ENCODE data around the gene IGLL1.
"Not testable (repeated sequence)": the region's sequence is repeated elsewhere in the genome, so short reads cannot be mapped to it uniquely, and the experiment has no call there.

Gene IGLL1

GRCh38 chr22:23540837-23541236, 39.3 kb downstream of the IGLL1 start:
- DNase-seq (ENCODE audit: low read depth in 2 of 2), result not testable (repeated sequence)

GRCh38 chr22:23539839-23540198, 40.3 kb downstream of the IGLL1 start:
- DNase-seq (ENCODE audit: low read depth in 2 of 2), result not testable (repeated sequence)

GRCh38 chr22:23539135-23539838, 40.8 kb downstream of the IGLL1 start:
- DNase-seq (ENCODE audit: low read depth in 2 of 2), result peak; percentile 43 to 71

GRCh38 chr22:23538696-23539030, 41.4 kb downstream of the IGLL1 start:
- not testable (repeated sequence) for DNase-seq (ENCODE audit: low read depth in 2 of 2)

- DNase-seq (ENCODE audit: low read depth in 2 of 2), result not testable (repeated sequence)
Observed at GRCh38 chr22:23537830-23538695, 42.0 kb downstream of the IGLL1 start.

GRCh38 chr22:23537416-23537815, 42.7 kb downstream of the IGLL1 start:
- DNase-seq (ENCODE audit: low read depth in 2 of 2), result no peak

- no peak for DNase-seq (ENCODE audit: low read depth in 2 of 2)
Observed at GRCh38 chr22:23536821-23537345, 43.2 kb downstream of the IGLL1 start.

- not testable (repeated sequence) for DNase-seq (ENCODE audit: low read depth in 2 of 2)
Observed at GRCh38 chr22:23535790-23536661, 44.1 kb downstream of the IGLL1 start.

GRCh38 chr22:23534851-23535717, 45.0 kb downstream of the IGLL1 start:
- no peak for DNase-seq (ENCODE audit: low read depth in 2 of 2)

- no peak for DNase-seq (ENCODE audit: low read depth in 2 of 2)
Observed at GRCh38 chr22:23534201-23534850, 45.8 kb downstream of the IGLL1 start.

GRCh38 chr22:23533771-23534191, 46.3 kb downstream of the IGLL1 start:
- no peak for DNase-seq (ENCODE audit: low read depth in 2 of 2)

- peak in 1 of 2 experiments; percentile 41 for DNase-seq (ENCODE audit: low read depth in 2 of 2)
Observed at GRCh38 chr22:23533328-23533762, 46.7 kb downstream of the IGLL1 start.

GRCh38 chr22:23532731-23533130, 47.4 kb downstream of the IGLL1 start:
- no peak for DNase-seq (ENCODE audit: low read depth in 2 of 2)

GRCh38 chr22:23531966-23532705, 48.0 kb downstream of the IGLL1 start:
- DNase-seq (ENCODE audit: low read depth in 2 of 2), result no peak

- no peak for DNase-seq (ENCODE audit: low read depth in 2 of 2)
Observed at GRCh38 chr22:23531283-23531956, 48.7 kb downstream of the IGLL1 start.

- DNase-seq (ENCODE audit: low read depth in 2 of 2), result no peak
Observed at GRCh38 chr22:23530766-23531282, 49.3 kb downstream of the IGLL1 start.

- DNase-seq (ENCODE audit: low read depth in 2 of 2), result no peak
Observed at GRCh38 chr22:23530106-23530505, 50.0 kb downstream of the IGLL1 start.

- DNase-seq (ENCODE audit: low read depth in 2 of 2), result no peak
Observed at GRCh38 chr22:23529166-23530103, 50.7 kb downstream of the IGLL1 start.

All from stimulated activated CD4-positive, alpha-beta T cell treated with anti-CD3 and anti-CD28 coated beads, Interleukin-12 subunit alpha, Interleukin-12 subunit beta, amount 100 ng/mL, for 24 hours (primary cell).